ENCODE data around the gene TRAPPC14.

Gene TRAPPC14

GRCh38 chr7:100122067-100122466, 36.5 kb downstream of the TRAPPC14 start:
- H3K36me3 ChIP-seq (ENCODE audit: control insufficient read depth, insufficient read depth, low read length), result peaks cover 35% of the 10 kb centered on the region
- WGBS, 2 experiments (ENCODE audit: insufficient coverage in 2 of 2), result 78 to 89% methylated on average over 10 to 12 of the region's 13 CpGs
- H3K4me3 ChIP-seq (ENCODE audit: extremely low read depth, insufficient read depth, low read length, poor library complexity, severe bottlenecking), result no peak overlapping the region

GRCh38 chr7:100120733-100121036, 37.8 kb downstream of the TRAPPC14 start:
- H3K4me3 ChIP-seq (ENCODE audit: extremely low read depth, insufficient read depth, low read length, poor library complexity, severe bottlenecking), result peak overlapping the region; percentile 93
- H3K4me1 ChIP-seq (ENCODE audit: control insufficient read depth, insufficient read depth, low read length, poor library complexity, severe bottlenecking), result peaks cover 3% of the 10 kb centered on the region
- 55 to 67% methylated on average over 1 of the region's 1 CpG for WGBS, 2 experiments (ENCODE audit: insufficient coverage in 2 of 2)
- H3K36me3 ChIP-seq (ENCODE audit: control insufficient read depth, insufficient read depth, low read length), result peaks cover 47% of the 10 kb centered on the region
- H3K27ac ChIP-seq (ENCODE audit: low read depth, low read length, severe bottlenecking), result no peak overlapping the region
- no peaks in the 10 kb centered on the region for H3K9me3 ChIP-seq (ENCODE audit: control insufficient read depth, low read length)

More at GRCh38 chr7:100122067-100122466, 36.5 kb downstream of the TRAPPC14 start:
- no peaks in the 10 kb centered on the region for H3K9me3 ChIP-seq (ENCODE audit: control insufficient read depth, low read length)
- H3K27ac ChIP-seq (ENCODE audit: low read depth, low read length, severe bottlenecking), result no peak overlapping the region
- H3K4me1 ChIP-seq (ENCODE audit: control insufficient read depth, insufficient read depth, low read length, poor library complexity, severe bottlenecking), result peaks cover 3% of the 10 kb centered on the region

GRCh38 chr7:100119970-100120732, 38.4 kb downstream of the TRAPPC14 start:
- peak overlapping the region; percentile 99 for H3K27ac ChIP-seq (ENCODE audit: low read depth, low read length, severe bottlenecking)
- H3K36me3 ChIP-seq (ENCODE audit: control insufficient read depth, insufficient read depth, low read length), result peaks cover 45% of the 10 kb centered on the region
- no peaks in the 10 kb centered on the region for H3K9me3 ChIP-seq (ENCODE audit: control insufficient read depth, low read length)
- WGBS, 2 experiments (ENCODE audit: insufficient coverage in 2 of 2), result 16 to 22% methylated on average over 13 to 16 of the region's 19 CpGs
- H3K4me1 ChIP-seq (ENCODE audit: control insufficient read depth, insufficient read depth, low read length, poor library complexity, severe bottlenecking), result peaks cover 3% of the 10 kb centered on the region
- H3K4me3 ChIP-seq (ENCODE audit: extremely low read depth, insufficient read depth, low read length, poor library complexity, severe bottlenecking), result peak overlapping the region; percentile 93

GRCh38 chr7:100119072-100119969, 39.2 kb downstream of the TRAPPC14 start, which contains the start of the genes CNPY4 and TAF6:
Gene CNPY4, plus strand, starts transcription at chr7:100119634. Its CDS starts 111 bp downstream, at chr7:100119745.
Gene TAF6, minus strand, starts transcription at chr7:100119358. Its CDS starts 5,149 bp downstream, at chr7:100114209.
- WGBS, 2 experiments (ENCODE audit: insufficient coverage in 2 of 2), result 0% methylated on average over 20 to 28 of the region's 49 CpGs
- Histone ChIP-seq H3K27ac (ENCODE audit: low read depth, low read length, severe bottlenecking) (peak within 1 kb of the TSS; percentile 99), H3K36me3 (ENCODE audit: control insufficient read depth, insufficient read depth, low read length) (peaks cover 41% of the 10 kb centered on the region), H3K9me3 (ENCODE audit: control insufficient read depth, low read length) (no peaks in the 10 kb centered on the region), H3K4me1 (ENCODE audit: control insufficient read depth, insufficient read depth, low read length, poor library complexity, severe bottlenecking) (peaks cover 3% of the 10 kb centered on the region), H3K4me3 (ENCODE audit: extremely low read depth, insufficient read depth, low read length, poor library complexity, severe bottlenecking) (peak within 1 kb of the TSS; percentile 93)

- 14 to 19% methylated on average over 15 of the region's 18 CpGs for WGBS, 2 experiments (ENCODE audit: insufficient coverage in 2 of 2)
- peak overlapping the region; percentile 93 for H3K4me3 ChIP-seq (ENCODE audit: extremely low read depth, insufficient read depth, low read length, poor library complexity, severe bottlenecking)
- peaks cover 3% of the 10 kb centered on the region for H3K4me1 ChIP-seq (ENCODE audit: control insufficient read depth, insufficient read depth, low read length, poor library complexity, severe bottlenecking)
- H3K36me3 ChIP-seq (ENCODE audit: control insufficient read depth, insufficient read depth, low read length), result peaks cover 42% of the 10 kb centered on the region
- H3K9me3 ChIP-seq (ENCODE audit: control insufficient read depth, low read length), result no peaks in the 10 kb centered on the region
- peak overlapping the region; percentile 99 for H3K27ac ChIP-seq (ENCODE audit: low read depth, low read length, severe bottlenecking)
Measured at GRCh38 chr7:100118388-100119071, 40.0 kb downstream of the TRAPPC14 start.

GRCh38 chr7:100115026-100115425, 43.5 kb downstream of the TRAPPC14 start:
- 91 to 95% methylated on average over 7 of the region's 7 CpGs for WGBS, 2 experiments (ENCODE audit: insufficient coverage in 2 of 2)
- H3K9me3 ChIP-seq (ENCODE audit: control insufficient read depth, low read length), result no peaks in the 10 kb centered on the region
- no peak overlapping the region for H3K4me3 ChIP-seq (ENCODE audit: extremely low read depth, insufficient read depth, low read length, poor library complexity, severe bottlenecking)
- H3K36me3 ChIP-seq (ENCODE audit: control insufficient read depth, insufficient read depth, low read length), result peaks cover 60% of the 10 kb centered on the region
- no peak overlapping the region for H3K27ac ChIP-seq (ENCODE audit: low read depth, low read length, severe bottlenecking)
- no peaks in the 10 kb centered on the region for H3K4me1 ChIP-seq (ENCODE audit: control insufficient read depth, insufficient read depth, low read length, poor library complexity, severe bottlenecking)

GRCh38 chr7:100111914-100112313, 46.6 kb downstream of the TRAPPC14 start:
- Histone ChIP-seq H3K36me3 (ENCODE audit: control insufficient read depth, insufficient read depth, low read length) (peaks cover 86% of the 10 kb centered on the region), H3K4me1 (ENCODE audit: control insufficient read depth, insufficient read depth, low read length, poor library complexity, severe bottlenecking) (peaks cover 8% of the 10 kb centered on the region), H3K4me3 (ENCODE audit: extremely low read depth, insufficient read depth, low read length, poor library complexity, severe bottlenecking) (no peak overlapping the region), H3K27ac (ENCODE audit: low read depth, low read length, severe bottlenecking) (no peak overlapping the region), H3K9me3 (ENCODE audit: control insufficient read depth, low read length) (no peaks in the 10 kb centered on the region)
- WGBS, 2 experiments (ENCODE audit: insufficient coverage in 2 of 2), result 88 to 90% methylated on average over 5 to 10 of the region's 13 CpGs

GRCh38 chr7:100111156-100111555, 47.4 kb downstream of the TRAPPC14 start:
- no peak overlapping the region for H3K4me3 ChIP-seq (ENCODE audit: extremely low read depth, insufficient read depth, low read length, poor library complexity, severe bottlenecking)
- peaks cover 8% of the 10 kb centered on the region for H3K4me1 ChIP-seq (ENCODE audit: control insufficient read depth, insufficient read depth, low read length, poor library complexity, severe bottlenecking)
- no peaks in the 10 kb centered on the region for H3K9me3 ChIP-seq (ENCODE audit: control insufficient read depth, low read length)
- H3K27ac ChIP-seq (ENCODE audit: low read depth, low read length, severe bottlenecking), result no peak overlapping the region
- peaks cover 83% of the 10 kb centered on the region for H3K36me3 ChIP-seq (ENCODE audit: control insufficient read depth, insufficient read depth, low read length)
- WGBS, 2 experiments (ENCODE audit: insufficient coverage in 2 of 2), result 95 to 96% methylated on average over 6 of the region's 7 CpGs

- no peak overlapping the region for H3K27ac ChIP-seq (ENCODE audit: low read depth, low read length, severe bottlenecking)
- 87 to 89% methylated on average over 11 of the region's 12 CpGs for WGBS, 2 experiments (ENCODE audit: insufficient coverage in 2 of 2)
- H3K4me1 ChIP-seq (ENCODE audit: control insufficient read depth, insufficient read depth, low read length, poor library complexity, severe bottlenecking), result peaks cover 8% of the 10 kb centered on the region
- no peaks in the 10 kb centered on the region for H3K9me3 ChIP-seq (ENCODE audit: control insufficient read depth, low read length)
- no peak overlapping the region for H3K4me3 ChIP-seq (ENCODE audit: extremely low read depth, insufficient read depth, low read length, poor library complexity, severe bottlenecking)
- peaks cover 87% of the 10 kb centered on the region for H3K36me3 ChIP-seq (ENCODE audit: control insufficient read depth, insufficient read depth, low read length)
Measured at GRCh38 chr7:100109521-100110163, 48.9 kb downstream of the TRAPPC14 start.

GRCh38 chr7:100107890-100108289, 50.6 kb downstream of the TRAPPC14 start:
- H3K4me3 ChIP-seq (ENCODE audit: extremely low read depth, insufficient read depth, low read length, poor library complexity, severe bottlenecking), result no peak overlapping the region
- H3K9me3 ChIP-seq (ENCODE audit: control insufficient read depth, low read length), result no peaks in the 10 kb centered on the region
- H3K27ac ChIP-seq (ENCODE audit: low read depth, low read length, severe bottlenecking), result no peak overlapping the region
- H3K36me3 ChIP-seq (ENCODE audit: control insufficient read depth, insufficient read depth, low read length), result peaks cover 87% of the 10 kb centered on the region
- H3K4me1 ChIP-seq (ENCODE audit: control insufficient read depth, insufficient read depth, low read length, poor library complexity, severe bottlenecking), result peaks cover 13% of the 10 kb centered on the region
- 92 to 93% methylated on average over 10 to 11 of the region's 11 CpGs for WGBS, 2 experiments (ENCODE audit: insufficient coverage in 2 of 2)

Measured in mesodermal cell (in vitro differentiated cells).